ENCODE measurements around the gene PLEKHA7.

Gene PLEKHA7

DNA sequence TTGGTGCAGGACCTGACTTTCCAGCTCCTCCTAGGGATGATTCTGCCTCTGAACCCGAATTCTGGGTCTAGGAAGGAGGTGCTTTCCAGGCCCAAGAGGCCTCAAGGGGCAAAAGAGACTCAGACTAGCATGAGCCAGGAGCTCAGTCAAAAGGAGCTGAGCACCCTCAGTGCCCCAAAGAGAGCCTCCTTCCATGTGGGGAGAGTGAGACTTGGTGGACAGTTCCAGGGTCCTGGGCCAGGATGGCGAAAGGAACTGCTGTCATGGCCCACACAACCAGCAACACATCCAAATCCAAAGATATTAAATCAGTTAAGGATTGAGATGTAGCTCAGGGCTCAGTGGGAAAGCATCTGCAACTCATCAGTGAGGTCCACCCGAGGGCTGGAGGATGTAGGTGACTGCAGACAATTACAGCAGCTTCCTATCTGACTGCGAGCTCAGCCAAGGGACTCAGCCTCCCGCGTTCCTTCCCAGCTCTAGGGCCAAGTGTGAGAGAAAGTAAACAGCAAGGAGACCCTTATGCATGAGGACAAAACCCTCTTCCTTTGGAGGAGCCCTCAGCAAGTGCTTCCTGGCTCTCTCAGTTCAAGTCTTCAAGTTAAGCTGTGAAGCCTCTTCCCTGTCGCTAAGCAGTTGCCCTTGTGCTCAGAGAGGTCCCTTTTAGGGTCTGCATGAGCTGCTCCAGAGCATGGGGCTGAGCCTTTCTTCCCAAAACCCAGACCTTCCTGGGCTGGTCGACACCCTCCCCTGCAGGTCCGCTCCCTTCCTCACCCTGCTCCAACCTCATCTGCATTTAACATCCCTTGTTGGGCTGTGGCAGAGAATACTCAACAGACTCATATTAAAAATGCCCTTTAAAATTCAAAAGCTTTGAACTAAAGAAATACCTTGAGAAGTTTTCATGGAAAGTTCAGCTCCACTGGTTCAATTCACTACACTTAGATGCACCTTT lies 240.0 kb downstream of the PLEKHA7 start:
- no peak for TF ChIP-seq POU2F2 (IDR thresholded peaks at IDR 0.05; ENCODE audit: low read depth, low read length)
- no peak for TF ChIP-seq POLR2A (IDR thresholded peaks at IDR 0.05; ENCODE audit: low read depth, low read length)
- no peak for TF ChIP-seq POLR2AphosphoS5 (IDR thresholded peaks at IDR 0.05; ENCODE audit: low read depth, low read length)
- no peak for TF ChIP-seq SPI1 (IDR thresholded peaks at IDR 0.05; ENCODE audit: low read depth, low read length)
- no peak for TF ChIP-seq PAX5 (IDR thresholded peaks at IDR 0.05; ENCODE audit: insufficient read depth, low read length, severe bottlenecking)
- FAIRE-seq (no peak), DNase-seq (ENCODE audit: insufficient read length, low spot score) (no peak)

DNA sequence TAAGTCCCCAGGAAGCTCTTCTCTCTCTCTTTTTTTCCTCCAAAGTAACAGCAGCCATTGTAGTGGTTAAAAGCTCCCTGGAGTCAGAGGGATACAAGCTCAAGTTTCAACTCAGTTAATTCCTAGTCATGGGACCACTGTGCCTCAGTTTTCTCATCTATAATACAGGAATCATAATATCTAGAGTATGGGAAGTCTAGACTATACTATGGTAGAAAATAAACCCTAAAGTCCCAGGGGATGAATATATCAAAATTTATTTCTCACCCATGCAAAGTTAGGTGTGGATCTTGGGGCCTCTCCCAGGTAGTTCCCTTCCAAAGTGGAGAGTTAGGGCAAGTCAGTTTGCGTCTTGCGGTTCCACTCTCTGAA lies 242.1 kb downstream of the PLEKHA7 start:
- FAIRE-seq (no peak), DNase-seq (ENCODE audit: insufficient read length, low spot score) (no peak)
- TF ChIP-seq TAF1 (IDR thresholded peaks at IDR 0.05; ENCODE audit: low read depth, low read length) = no peak
- no peak for TF ChIP-seq PAX5 (IDR thresholded peaks at IDR 0.05; ENCODE audit: insufficient read depth, low read length, severe bottlenecking)
- no peak for TF ChIP-seq POU2F2 (IDR thresholded peaks at IDR 0.05; ENCODE audit: low read depth, low read length)
- TF ChIP-seq SPI1 (IDR thresholded peaks at IDR 0.05; ENCODE audit: low read depth, low read length) = no peak
- no peak for TF ChIP-seq POLR2AphosphoS5 (IDR thresholded peaks at IDR 0.05; ENCODE audit: low read depth, low read length)
- no peak for TF ChIP-seq POLR2A (IDR thresholded peaks at IDR 0.05; ENCODE audit: low read depth, low read length)

DNA sequence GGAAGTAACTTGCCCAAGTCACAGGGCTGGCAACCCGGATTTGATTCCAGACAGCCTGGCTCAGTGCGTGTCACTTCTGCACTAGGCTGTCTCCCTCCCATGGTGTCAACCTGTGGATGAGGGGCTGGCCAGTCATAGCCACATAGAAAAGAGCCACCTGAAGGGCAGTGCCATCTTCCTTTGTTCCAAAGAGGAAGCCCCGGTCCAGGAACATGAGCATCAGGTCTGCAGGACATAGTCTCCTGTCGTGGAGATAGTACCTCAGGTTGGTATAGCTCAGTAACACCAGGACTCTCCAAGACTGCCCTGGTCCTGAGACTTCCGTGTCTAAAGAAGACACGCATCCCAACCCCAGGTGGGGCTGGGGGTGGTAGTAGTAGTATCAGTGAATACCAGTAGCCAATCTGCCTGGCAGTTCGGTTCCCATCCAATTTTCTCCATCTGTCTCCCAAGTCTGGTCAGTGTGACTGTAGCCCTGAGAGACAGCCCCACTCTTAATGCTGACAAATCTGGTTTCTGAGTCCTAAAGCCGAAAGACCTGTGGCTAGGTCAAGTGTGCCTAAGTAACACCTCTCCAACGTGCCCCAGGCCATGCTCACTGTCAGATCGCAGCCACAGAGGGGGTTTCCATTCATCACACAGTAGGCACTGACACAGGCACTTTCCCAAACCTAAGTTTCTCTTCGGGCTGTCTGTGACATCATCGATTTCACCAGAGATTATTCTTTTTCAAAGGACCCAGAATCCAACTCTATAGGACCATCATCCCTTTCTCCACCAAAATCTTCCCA lies 242.7 kb downstream of the PLEKHA7 start:
- no peak for TF ChIP-seq PAX5 (IDR thresholded peaks at IDR 0.05; ENCODE audit: insufficient read depth, low read length, severe bottlenecking)
- no peak for TF ChIP-seq POU2F2 (IDR thresholded peaks at IDR 0.05; ENCODE audit: low read depth, low read length)
- TF ChIP-seq POLR2AphosphoS5 (IDR thresholded peaks at IDR 0.05; ENCODE audit: low read depth, low read length) = no peak
- TF ChIP-seq TAF1 (IDR thresholded peaks at IDR 0.05; ENCODE audit: low read depth, low read length) = no peak
- no peak for TF ChIP-seq POLR2A (IDR thresholded peaks at IDR 0.05; ENCODE audit: low read depth, low read length)
- no peak for TF ChIP-seq SPI1 (IDR thresholded peaks at IDR 0.05; ENCODE audit: low read depth, low read length)
- FAIRE-seq = no peak
- no peak for DNase-seq (ENCODE audit: insufficient read length, low spot score)

DNA sequence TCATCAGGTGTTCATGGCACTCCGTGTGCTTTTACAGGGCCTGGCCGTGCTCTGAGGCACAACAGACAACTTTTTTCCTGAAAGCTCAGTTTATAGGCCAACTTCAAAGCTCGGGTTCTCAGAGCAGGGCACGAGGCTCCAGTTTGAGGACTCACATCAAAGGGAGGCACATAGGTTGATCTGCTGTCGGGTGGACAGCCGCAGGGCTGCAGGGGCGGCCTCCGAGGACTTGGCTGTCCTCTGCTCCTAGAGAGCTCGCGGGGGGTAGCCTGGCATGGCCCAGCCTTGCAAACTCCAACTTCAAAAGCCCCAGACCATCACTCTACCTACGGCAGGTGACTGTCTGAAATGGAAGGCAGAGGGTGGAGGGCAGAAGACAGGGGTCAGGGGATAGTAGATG lies 244.2 kb downstream of the PLEKHA7 start:
- TF ChIP-seq PAX5 (IDR thresholded peaks at IDR 0.05; ENCODE audit: insufficient read depth, low read length, severe bottlenecking) (no peak), SPI1 (IDR thresholded peaks at IDR 0.05; ENCODE audit: low read depth, low read length) (no peak), POU2F2 (IDR thresholded peaks at IDR 0.05; ENCODE audit: low read depth, low read length) (no peak), TAF1 (IDR thresholded peaks at IDR 0.05; ENCODE audit: low read depth, low read length) (no peak), POLR2AphosphoS5 (IDR thresholded peaks at IDR 0.05; ENCODE audit: low read depth, low read length) (no peak), POLR2A (IDR thresholded peaks at IDR 0.05; ENCODE audit: low read depth, low read length) (no peak)
- DNase-seq (ENCODE audit: insufficient read length, low spot score) = no peak
- FAIRE-seq = no peak

DNA sequence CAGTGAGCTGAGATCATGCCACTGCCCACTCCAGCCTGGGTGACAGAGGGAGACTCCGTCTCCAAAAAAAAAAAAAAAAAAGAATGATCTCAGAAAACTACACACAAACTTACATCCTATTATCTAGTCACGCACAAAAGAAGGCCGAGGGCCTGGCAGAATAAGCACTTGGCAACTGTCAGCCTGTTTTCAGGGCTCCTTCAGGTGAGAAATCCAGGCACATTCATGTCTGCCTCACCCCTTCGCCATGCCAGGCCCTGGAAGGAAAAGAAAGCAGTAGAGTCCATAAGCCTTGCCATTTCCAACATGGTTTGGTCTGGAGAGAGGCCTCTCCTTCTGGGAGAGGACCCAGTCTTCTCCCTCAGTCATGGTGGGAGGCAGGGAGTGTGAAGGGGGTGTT lies 244.8 kb downstream of the PLEKHA7 start:
- no peak for DNase-seq (ENCODE audit: insufficient read length, low spot score)
- FAIRE-seq = no peak
- TF ChIP-seq PAX5 (IDR thresholded peaks at IDR 0.05; ENCODE audit: insufficient read depth, low read length, severe bottlenecking) (no peak), POLR2A (IDR thresholded peaks at IDR 0.05; ENCODE audit: low read depth, low read length) (no peak), POLR2AphosphoS5 (IDR thresholded peaks at IDR 0.05; ENCODE audit: low read depth, low read length) (no peak), POU2F2 (IDR thresholded peaks at IDR 0.05; ENCODE audit: low read depth, low read length) (no peak), TAF1 (IDR thresholded peaks at IDR 0.05; ENCODE audit: low read depth, low read length) (no peak)

DNA sequence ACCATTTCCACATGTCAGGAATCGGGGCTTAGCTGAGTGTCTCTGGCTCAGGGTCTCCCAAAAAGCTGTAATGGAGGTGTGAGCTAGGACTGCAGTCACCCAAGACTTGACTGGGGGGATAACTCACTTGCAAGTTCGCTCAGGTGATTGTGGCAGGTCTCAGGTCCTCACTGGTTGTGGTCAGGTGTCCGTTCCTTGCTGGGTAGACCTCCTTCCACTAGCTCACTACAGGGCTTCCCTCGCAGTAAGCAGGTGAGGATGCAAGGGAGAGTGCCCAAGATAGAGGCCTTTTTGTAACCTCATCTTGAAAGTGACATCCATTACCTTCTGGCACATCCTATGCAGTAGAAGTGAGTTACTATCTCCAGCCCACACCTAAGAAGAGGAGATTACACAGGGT lies 246.3 kb downstream of the PLEKHA7 start:
- no peak for DNase-seq (ENCODE audit: insufficient read length, low spot score)
- FAIRE-seq = no peak
- TF ChIP-seq PAX5 (IDR thresholded peaks at IDR 0.05; ENCODE audit: insufficient read depth, low read length, severe bottlenecking) = no peak
- no peak for TF ChIP-seq TAF1 (IDR thresholded peaks at IDR 0.05; ENCODE audit: low read depth, low read length)
- no peak for TF ChIP-seq POLR2A (IDR thresholded peaks at IDR 0.05; ENCODE audit: low read depth, low read length)
- TF ChIP-seq POU2F2 (IDR thresholded peaks at IDR 0.05; ENCODE audit: low read depth, low read length) = no peak
- no peak for TF ChIP-seq SPI1 (IDR thresholded peaks at IDR 0.05; ENCODE audit: low read depth, low read length)
- TF ChIP-seq POLR2AphosphoS5 (IDR thresholded peaks at IDR 0.05; ENCODE audit: low read depth, low read length) = no peak

DNA sequence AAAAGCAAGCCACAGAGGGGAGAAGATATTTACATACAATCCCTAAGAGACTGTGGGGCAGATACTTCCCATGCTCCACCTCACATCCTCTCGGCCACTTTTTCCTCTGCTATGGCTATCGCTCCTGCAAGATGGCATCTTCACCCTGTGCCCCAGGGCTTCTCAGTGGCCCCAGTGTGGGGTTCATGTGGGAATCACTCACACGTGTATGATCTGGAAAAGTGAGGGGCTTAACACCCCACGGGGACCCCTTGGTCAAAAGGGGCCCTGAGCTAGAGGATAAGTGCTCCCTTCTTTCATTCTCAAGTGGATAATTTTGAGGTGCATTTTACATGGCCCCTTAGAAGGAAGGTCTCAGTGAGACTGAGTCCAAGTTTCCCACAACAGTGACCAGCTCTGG lies 247.1 kb downstream of the PLEKHA7 start:
- TF ChIP-seq POU2F2 (IDR thresholded peaks at IDR 0.05; ENCODE audit: low read depth, low read length) (no peak), POLR2AphosphoS5 (IDR thresholded peaks at IDR 0.05; ENCODE audit: low read depth, low read length) (no peak), TAF1 (IDR thresholded peaks at IDR 0.05; ENCODE audit: low read depth, low read length) (no peak), PAX5 (IDR thresholded peaks at IDR 0.05; ENCODE audit: insufficient read depth, low read length, severe bottlenecking) (no peak), POLR2A (IDR thresholded peaks at IDR 0.05; ENCODE audit: low read depth, low read length) (no peak), SPI1 (IDR thresholded peaks at IDR 0.05; ENCODE audit: low read depth, low read length) (no peak)
- FAIRE-seq (no peak), DNase-seq (ENCODE audit: insufficient read length, low spot score) (no peak)

DNA sequence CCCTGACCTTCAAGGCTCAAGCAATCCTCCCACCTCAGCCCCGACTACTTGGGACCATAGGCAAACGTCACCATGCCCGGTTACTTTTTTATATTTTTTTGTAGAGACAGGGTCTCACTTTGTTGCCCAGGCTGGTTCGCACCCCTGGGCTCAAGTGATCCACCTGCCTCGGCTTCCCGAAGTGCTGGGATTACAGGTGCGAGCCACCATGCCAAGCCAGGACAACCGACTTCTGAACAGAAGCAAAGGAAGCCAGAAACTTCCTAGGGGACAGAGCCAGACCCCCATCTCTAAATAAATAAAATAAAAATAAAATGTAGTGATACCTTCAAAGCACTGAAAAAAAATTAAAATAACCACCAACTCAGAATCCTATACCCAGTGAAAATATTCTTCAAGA lies 249.3 kb downstream of the PLEKHA7 start:
- TF ChIP-seq SPI1 (IDR thresholded peaks at IDR 0.05; ENCODE audit: low read depth, low read length) (no peak), POLR2A (IDR thresholded peaks at IDR 0.05; ENCODE audit: low read depth, low read length) (no peak), POU2F2 (IDR thresholded peaks at IDR 0.05; ENCODE audit: low read depth, low read length) (no peak), POLR2AphosphoS5 (IDR thresholded peaks at IDR 0.05; ENCODE audit: low read depth, low read length) (no peak), TAF1 (IDR thresholded peaks at IDR 0.05; ENCODE audit: low read depth, low read length) (no peak), PAX5 (IDR thresholded peaks at IDR 0.05; ENCODE audit: insufficient read depth, low read length, severe bottlenecking) (no peak)
- no peak for FAIRE-seq
- no peak for DNase-seq (ENCODE audit: insufficient read length, low spot score)

DNA sequence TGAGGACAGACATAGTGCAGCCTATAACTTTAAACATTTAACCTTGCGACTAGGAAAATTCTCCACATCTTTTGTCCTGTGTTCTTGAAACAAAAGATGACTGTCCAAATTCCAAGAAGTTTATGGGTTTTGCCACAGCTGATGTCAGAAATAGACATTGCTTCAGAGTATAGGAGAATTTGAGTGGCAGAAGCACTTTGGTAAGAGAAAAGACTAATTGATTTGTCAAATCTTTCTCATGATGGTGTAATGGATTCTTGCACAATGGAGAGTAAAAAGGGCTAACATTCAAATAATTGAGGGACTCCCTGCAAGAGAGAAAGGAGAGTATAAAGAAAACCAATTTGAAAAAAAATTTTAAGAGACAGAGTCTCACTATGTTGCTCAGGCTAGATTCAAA lies 250.5 kb downstream of the PLEKHA7 start:
- TF ChIP-seq TAF1 (IDR thresholded peaks at IDR 0.05; ENCODE audit: low read depth, low read length) = no peak
- TF ChIP-seq POLR2A (IDR thresholded peaks at IDR 0.05; ENCODE audit: low read depth, low read length) = no peak
- TF ChIP-seq POLR2AphosphoS5 (IDR thresholded peaks at IDR 0.05; ENCODE audit: low read depth, low read length) = no peak
- TF ChIP-seq PAX5 (IDR thresholded peaks at IDR 0.05; ENCODE audit: insufficient read depth, low read length, severe bottlenecking) = no peak
- TF ChIP-seq SPI1 (IDR thresholded peaks at IDR 0.05; ENCODE audit: low read depth, low read length) = no peak
- TF ChIP-seq POU2F2 (IDR thresholded peaks at IDR 0.05; ENCODE audit: low read depth, low read length) = no peak
- DNase-seq (ENCODE audit: insufficient read length, low spot score) = no peak
- no peak for FAIRE-seq

Measured in GM12891 (cell line).